Muscle layer of duodenum (tissue), 2 donors: Measurements from ENCODE around the gene TENT4A.

Experiments
- H3K27ac ChIP-seq: one replicate; pipeline ENCODE4 v1.7.0; 2013; ENCODE audit warnings: mild to moderate bottlenecking, low read length
- H3K27me3 ChIP-seq: one replicate; pipeline ENCODE4 v1.7.0; 2013; ENCODE audit warnings: low read depth, mild to moderate bottlenecking, control low read depth, low read length
- H3K36me3 ChIP-seq, 2 donors: one replicate each; pipeline ENCODE4 v1.7.0; 2013; ENCODE audit warnings: low read length in 2 of 2, control low read depth in 1 of 2, mild to moderate bottlenecking in 1 of 2; ENCODE audit not compliant: insufficient read depth in 2 of 2, control insufficient read depth in 1 of 2
- H3K4me1 ChIP-seq, 2 donors: one replicate each; pipeline ENCODE4 v1.7.0; 2013; ENCODE audit warnings: low read length in 2 of 2, mild to moderate bottlenecking in 2 of 2, control low read depth in 1 of 2, moderate library complexity in 1 of 2; ENCODE audit not compliant: insufficient read depth in 2 of 2, control insufficient read depth in 1 of 2
- H3K4me3 ChIP-seq, 2 donors: one replicate each; pipeline ENCODE4 v1.7.0; 2013; ENCODE audit warnings: low read length in 2 of 2, low read depth in 1 of 2, mild to moderate bottlenecking in 1 of 2
- H3K9me3 ChIP-seq, 2 donors: one replicate each; pipeline ENCODE4 v1.7.0; 2013; ENCODE audit warnings: low read length in 2 of 2, control low read depth in 1 of 2, mild to moderate bottlenecking in 1 of 2; ENCODE audit not compliant: control insufficient read depth in 1 of 2
- donor health status: healthy.

Gene TENT4A

GRCh38 chr5:6700685-6701355, 12.4 kb upstream of the TENT4A start:
- no peak overlapping the region for H3K27ac ChIP-seq
- H3K4me3 ChIP-seq: no peak overlapping the region
- peaks cover 5% of the 10 kb centered on the region for H3K27me3 ChIP-seq
- H3K9me3 ChIP-seq: no peaks in the 10 kb centered on the region
- peaks cover 0 to 3% of the 10 kb centered on the region in 2 donors for H3K36me3 ChIP-seq
- peaks cover 0 to 18% of the 10 kb centered on the region in 2 donors for H3K4me1 ChIP-seq

- peaks cover 5% of the 10 kb centered on the region for H3K27me3 ChIP-seq
- no peak overlapping the region for H3K4me3 ChIP-seq
- peaks cover 0 to 3% of the 10 kb centered on the region in 2 donors for H3K36me3 ChIP-seq
- H3K27ac ChIP-seq: no peak overlapping the region
- H3K4me1 ChIP-seq: peaks cover 0 to 21% of the 10 kb centered on the region in 2 donors
- H3K9me3 ChIP-seq: no peaks in the 10 kb centered on the region
These were observed 11.7 kb upstream of the TENT4A start for GRCh38 chr5:6701491-6701890.

- H3K4me1 ChIP-seq: peaks cover 0 to 21% of the 10 kb centered on the region in 2 donors
- no peaks in the 10 kb centered on the region for H3K27me3 ChIP-seq
- no peak overlapping the region for H3K4me3 ChIP-seq
- H3K9me3 ChIP-seq: no peaks in the 10 kb centered on the region
- H3K27ac ChIP-seq: no peak overlapping the region
- H3K36me3 ChIP-seq: peaks cover 0 to 3% of the 10 kb centered on the region in 2 donors
These were observed 10.6 kb upstream of the TENT4A start for GRCh38 chr5:6702633-6703032.

GRCh38 chr5:6703806-6704205, 9.4 kb upstream of the TENT4A start:
- Histone ChIP-seq H3K4me3 (no peak overlapping the region), H3K36me3 (peaks cover 0 to 3% of the 10 kb centered on the region in 2 donors), H3K9me3 (no peaks in the 10 kb centered on the region), H3K27me3 (no peaks in the 10 kb centered on the region), H3K27ac (no peak overlapping the region), H3K4me1 (peaks cover 0 to 21% of the 10 kb centered on the region in 2 donors)

GRCh38 chr5:6704361-6704851, 8.8 kb upstream of the TENT4A start:
- Histone ChIP-seq H3K27me3 (no peaks in the 10 kb centered on the region), H3K36me3 (peaks cover 0 to 3% of the 10 kb centered on the region in 2 donors), H3K27ac (peak overlapping the region; percentile 46), H3K4me1 (peaks cover 0 to 21% of the 10 kb centered on the region in 2 donors), H3K9me3 (no peaks in the 10 kb centered on the region), H3K4me3 (no peak overlapping the region)

GRCh38 chr5:6705088-6705487, 8.1 kb upstream of the TENT4A start:
- peak overlapping the region; percentile 46 for H3K27ac ChIP-seq
- H3K36me3 ChIP-seq: peaks cover 0 to 3% of the 10 kb centered on the region in 2 donors
- no peaks in the 10 kb centered on the region for H3K9me3 ChIP-seq
- no peaks in the 10 kb centered on the region for H3K27me3 ChIP-seq
- H3K4me1 ChIP-seq: peaks cover 0 to 21% of the 10 kb centered on the region in 2 donors
- H3K4me3 ChIP-seq: no peak overlapping the region

GRCh38 chr5:6705959-6706358, 7.3 kb upstream of the TENT4A start:
- H3K27me3 ChIP-seq: no peaks in the 10 kb centered on the region
- H3K27ac ChIP-seq: no peak overlapping the region
- H3K36me3 ChIP-seq: peaks cover 0 to 3% of the 10 kb centered on the region in 2 donors
- peaks cover 0 to 21% of the 10 kb centered on the region in 2 donors for H3K4me1 ChIP-seq
- no peak overlapping the region for H3K4me3 ChIP-seq
- H3K9me3 ChIP-seq: no peaks in the 10 kb centered on the region

GRCh38 chr5:6707852-6708251, 5.4 kb upstream of the TENT4A start:
- Histone ChIP-seq H3K4me1 (peaks cover 6 to 26% of the 10 kb centered on the region in 2 donors), H3K4me3 (no peak overlapping the region), H3K36me3 (peaks cover 0 to 8% of the 10 kb centered on the region in 2 donors), H3K27me3 (no peaks in the 10 kb centered on the region), H3K27ac (no peak overlapping the region), H3K9me3 (no peaks in the 10 kb centered on the region)

- Histone ChIP-seq H3K36me3 (peaks cover 0 to 8% of the 10 kb centered on the region in 2 donors), H3K27ac (no peak overlapping the region), H3K9me3 (no peaks in the 10 kb centered on the region), H3K27me3 (no peaks in the 10 kb centered on the region), H3K4me1 (peaks cover 6 to 23% of the 10 kb centered on the region in 2 donors), H3K4me3 (no peak overlapping the region)
These were observed 4.4 kb upstream of the TENT4A start for GRCh38 chr5:6708814-6709213.

- Histone ChIP-seq H3K4me3 (no peak overlapping the region), H3K4me1 (peaks cover 6 to 16% of the 10 kb centered on the region in 2 donors), H3K9me3 (no peaks in the 10 kb centered on the region), H3K27me3 (no peaks in the 10 kb centered on the region), H3K36me3 (peaks cover 0 to 5% of the 10 kb centered on the region in 2 donors), H3K27ac (no peak overlapping the region)
These were observed 3.2 kb upstream of the TENT4A start for GRCh38 chr5:6710070-6710469.

GRCh38 chr5:6710551-6711318, 2.5 kb upstream of the TENT4A start:
- H3K4me3 ChIP-seq: no peak overlapping the region

More at GRCh38 chr5:6710551-6711318, 2.5 kb upstream of the TENT4A start:
- no peaks in the 10 kb centered on the region for H3K9me3 ChIP-seq
- peaks cover 10 to 20% of the 10 kb centered on the region in 2 donors for H3K4me1 ChIP-seq
- H3K27me3 ChIP-seq: no peaks in the 10 kb centered on the region
- H3K27ac ChIP-seq: no peak overlapping the region
- peaks cover 0 to 5% of the 10 kb centered on the region in 2 donors for H3K36me3 ChIP-seq
